HPDE6-E6E7 (cell line): ENCODE measurements around the gene GMDS.

ENCODE experiments used
- DNase-seq: peaks from one replicate; pipeline ENCODE4 v3.0.0; 2011; ENCODE audit warnings: missing footprints; ENCODE audit errors: extremely low spot score

Gene GMDS

GRCh38 chr6:2245103-2245876 is at the start of gene GMDS:
Gene GMDS (minus strand): TSS chr6:2245605.
- DNase-seq: peak; percentile 91

GRCh38 chr6:2285510-2285909 is 40.1 kb upstream of the GMDS start:
- no peak for DNase-seq

GRCh38 chr6:2275892-2276242 is 30.5 kb upstream of the GMDS start:
- DNase-seq: no peak

- no peak for DNase-seq
These were observed 29.8 kb upstream of the GMDS start for GRCh38 chr6:2274981-2275891.

GRCh38 chr6:2272696-2273095 is 27.3 kb upstream of the GMDS start:
- no peak for DNase-seq

- DNase-seq: no peak
These were observed 24.6 kb upstream of the GMDS start for GRCh38 chr6:2270054-2270453.

GRCh38 chr6:2266841-2267240 is 21.4 kb upstream of the GMDS start:
- DNase-seq: no peak

- DNase-seq: no peak
These were observed 20.8 kb upstream of the GMDS start for GRCh38 chr6:2266031-2266795.

- peak; percentile 49 for DNase-seq
These were observed 19.5 kb upstream of the GMDS start for GRCh38 chr6:2264932-2265331.

GRCh38 chr6:2263896-2264295 is 18.5 kb upstream of the GMDS start:
- no peak for DNase-seq

GRCh38 chr6:2259574-2259973 is 14.2 kb upstream of the GMDS start:
- no peak for DNase-seq

- no peak for DNase-seq
These were observed 13.6 kb upstream of the GMDS start for GRCh38 chr6:2259002-2259494.

- no peak for DNase-seq
These were observed 12.7 kb upstream of the GMDS start for GRCh38 chr6:2258112-2258511.

GRCh38 chr6:2257363-2257762 is 12.0 kb upstream of the GMDS start:
- no peak for DNase-seq

- no peak for DNase-seq
These were observed 9.3 kb upstream of the GMDS start for GRCh38 chr6:2254747-2255146.

GRCh38 chr6:2249126-2249525 is 3.7 kb upstream of the GMDS start:
- DNase-seq: no peak

- no peak for DNase-seq
These were observed 2.3 kb upstream of the GMDS start for GRCh38 chr6:2247664-2248063.

- peak; percentile 89 for DNase-seq
These were observed 765 bp upstream of the GMDS start for GRCh38 chr6:2245877-2246863.

- DNase-seq: no peak
These were observed 923 bp downstream of the GMDS start for GRCh38 chr6:2244261-2245102.

GRCh38 chr6:2242311-2242710 is 3.1 kb downstream of the GMDS start:
- DNase-seq: no peak
